ENCODE data around the gene KLHL25. TPM values are rescaled to one million over a fixed set of nuclear protein-coding genes. Genes with fewer than 3 reads are reported as not detected.

The KLHL25 gene
- total RNA-seq, 4 donors from 2014 or later = 3.1 to 11.6 (median 8.1) TPM

DNA sequence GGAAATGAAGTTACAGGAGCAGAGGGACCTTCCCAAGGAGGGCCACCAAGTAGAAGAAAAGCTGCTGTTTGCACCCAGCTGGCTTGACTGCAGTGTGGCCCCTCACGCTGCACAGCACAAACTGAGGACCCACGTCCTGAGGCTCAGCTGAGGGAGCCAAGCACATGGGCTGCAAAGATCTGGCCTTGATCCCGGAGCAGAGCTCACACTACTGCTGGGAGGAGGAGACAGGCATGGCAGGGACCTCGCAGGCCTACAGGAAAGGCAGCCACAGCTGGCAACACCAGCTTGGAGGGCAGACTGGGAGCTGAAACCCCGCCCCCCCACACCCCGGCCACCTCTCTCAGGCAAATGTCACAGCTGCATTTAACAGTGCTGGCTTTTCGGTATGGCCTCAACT lies 39.7 kb downstream of the KLHL25 start:
- WGBS, 2 donors = 40 to 52% methylated on average over 2 to 4 of the region's 7 CpGs
- Histone ChIP-seq H3K4me3 (no peak overlapping the region), H3K27me3 (no peaks in the 10 kb centered on the region), H3K9me3 (no peaks in the 10 kb centered on the region), H3K4me1 (peaks cover 14 to 71% (median 29%) of the 10 kb centered on the region in 3 donors), H3K27ac (no peak overlapping the region), H3K36me3 (peaks cover 0 to 25% (median 0%) of the 10 kb centered on the region in 3 donors)
- intact Hi-C loops (cut with DNase I) = loop anchor here (10.0 kb wide), 1 partner anchor 80 kb away; no protein-coding TSS in a partner anchor
- DNase-seq = no peak
- no peak for TF ChIP-seq POLR2A (IDR thresholded peaks at IDR 0.05)
- TF ChIP-seq, protein P1, sequence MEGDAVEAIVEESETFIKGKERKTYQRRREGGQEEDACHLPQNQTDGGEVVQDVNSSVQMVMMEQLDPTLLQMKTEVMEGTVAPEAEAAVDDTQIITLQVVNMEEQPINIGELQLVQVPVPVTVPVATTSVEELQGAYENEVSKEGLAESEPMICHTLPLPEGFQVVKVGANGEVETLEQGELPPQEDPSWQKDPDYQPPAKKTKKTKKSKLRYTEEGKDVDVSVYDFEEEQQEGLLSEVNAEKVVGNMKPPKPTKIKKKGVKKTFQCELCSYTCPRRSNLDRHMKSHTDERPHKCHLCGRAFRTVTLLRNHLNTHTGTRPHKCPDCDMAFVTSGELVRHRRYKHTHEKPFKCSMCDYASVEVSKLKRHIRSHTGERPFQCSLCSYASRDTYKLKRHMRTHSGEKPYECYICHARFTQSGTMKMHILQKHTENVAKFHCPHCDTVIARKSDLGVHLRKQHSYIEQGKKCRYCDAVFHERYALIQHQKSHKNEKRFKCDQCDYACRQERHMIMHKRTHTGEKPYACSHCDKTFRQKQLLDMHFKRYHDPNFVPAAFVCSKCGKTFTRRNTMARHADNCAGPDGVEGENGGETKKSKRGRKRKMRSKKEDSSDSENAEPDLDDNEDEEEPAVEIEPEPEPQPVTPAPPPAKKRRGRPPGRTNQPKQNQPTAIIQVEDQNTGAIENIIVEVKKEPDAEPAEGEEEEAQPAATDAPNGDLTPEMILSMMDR (IDR thresholded peaks at IDR 0.05) = no peak

DNA sequence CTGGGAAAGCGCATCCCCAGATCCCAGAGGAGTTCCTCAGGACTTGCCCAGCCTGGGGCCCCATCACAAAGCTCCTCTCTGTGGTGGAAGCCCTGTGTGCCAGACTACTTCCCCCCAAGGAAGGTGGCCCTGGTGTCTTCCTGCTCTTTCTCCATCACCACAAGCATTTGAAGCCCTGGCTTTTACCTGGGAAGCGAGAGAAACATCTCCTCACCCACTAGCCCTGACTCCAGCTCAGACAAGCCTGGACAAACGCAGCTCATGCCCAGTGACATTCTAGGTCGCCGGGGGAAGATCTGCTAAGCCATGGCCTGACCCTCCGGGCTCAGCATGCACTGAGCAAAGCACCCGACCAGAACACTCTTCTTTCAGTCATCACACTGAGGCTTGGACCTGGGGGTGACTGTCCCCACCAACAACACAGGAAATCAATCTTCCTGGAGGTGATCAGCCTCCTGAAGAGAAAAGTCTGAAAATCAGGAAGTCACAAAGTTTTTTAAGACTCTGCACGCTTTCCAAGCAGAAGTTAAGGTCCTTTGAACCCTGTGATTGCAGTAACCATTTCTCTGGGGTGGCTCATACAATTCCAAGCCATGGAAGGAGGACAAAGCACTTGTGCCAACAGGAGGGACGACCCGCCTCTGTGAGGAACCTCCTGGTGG lies 40.8 kb downstream of the KLHL25 start:
- Histone ChIP-seq H3K27ac (no peak overlapping the region), H3K9me3 (no peaks in the 10 kb centered on the region), H3K36me3 (peaks cover 0 to 19% (median 0%) of the 10 kb centered on the region in 3 donors), H3K4me1 (peaks cover 14 to 82% (median 30%) of the 10 kb centered on the region in 3 donors), H3K4me3 (no peak overlapping the region), H3K27me3 (no peaks in the 10 kb centered on the region)
- 74 to 87% methylated on average over 3 to 4 of the region's 10 CpGs for WGBS, 2 donors
- intact Hi-C loops (cut with DNase I) = loop anchor here (10.0 kb wide), 1 partner anchor 81 kb away; no protein-coding TSS in a partner anchor
- DNase-seq = no peak
- no peak for TF ChIP-seq POLR2A (IDR thresholded peaks at IDR 0.05)
- TF ChIP-seq, protein P1 (IDR thresholded peaks at IDR 0.05) = no peak

DNA sequence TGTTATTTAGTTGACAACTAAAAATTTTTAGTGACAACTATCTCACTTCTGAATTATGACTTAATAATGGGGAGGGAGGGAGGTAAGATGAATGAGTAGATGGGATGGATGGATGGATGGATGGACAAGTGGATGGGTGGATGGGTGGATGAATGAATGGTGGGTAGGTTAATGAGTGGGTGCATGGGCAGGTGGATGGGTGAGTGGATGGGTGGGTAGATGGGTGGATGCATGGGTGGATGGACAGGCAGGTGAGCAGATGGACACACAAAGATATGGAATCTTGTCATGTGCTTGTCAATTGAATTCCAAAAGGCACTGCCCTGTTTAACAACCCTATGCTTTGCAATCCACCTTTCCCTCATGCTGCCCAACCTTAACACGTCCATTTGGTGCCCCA lies 41.5 kb downstream of the KLHL25 start:
- WGBS, 2 donors = 67 to 80% methylated on average over 1 of the region's 1 CpG
- H3K27me3 ChIP-seq = no peaks in the 10 kb centered on the region
- peaks cover 14 to 88% (median 34%) of the 10 kb centered on the region in 3 donors for H3K4me1 ChIP-seq
- TF ChIP-seq, protein P1 (IDR thresholded peaks at IDR 0.05) = no peak
- no peak for TF ChIP-seq POLR2A (IDR thresholded peaks at IDR 0.05)
- no peaks in the 10 kb centered on the region for H3K9me3 ChIP-seq
- no peak overlapping the region for H3K27ac ChIP-seq
- intact Hi-C loops (cut with DNase I) = loop anchor here (10.0 kb wide), 1 partner anchor 82 kb away; no protein-coding TSS in a partner anchor
- no peak for DNase-seq
- H3K36me3 ChIP-seq = peaks cover 0 to 19% (median 0%) of the 10 kb centered on the region in 3 donors
- H3K4me3 ChIP-seq = no peak overlapping the region

DNA sequence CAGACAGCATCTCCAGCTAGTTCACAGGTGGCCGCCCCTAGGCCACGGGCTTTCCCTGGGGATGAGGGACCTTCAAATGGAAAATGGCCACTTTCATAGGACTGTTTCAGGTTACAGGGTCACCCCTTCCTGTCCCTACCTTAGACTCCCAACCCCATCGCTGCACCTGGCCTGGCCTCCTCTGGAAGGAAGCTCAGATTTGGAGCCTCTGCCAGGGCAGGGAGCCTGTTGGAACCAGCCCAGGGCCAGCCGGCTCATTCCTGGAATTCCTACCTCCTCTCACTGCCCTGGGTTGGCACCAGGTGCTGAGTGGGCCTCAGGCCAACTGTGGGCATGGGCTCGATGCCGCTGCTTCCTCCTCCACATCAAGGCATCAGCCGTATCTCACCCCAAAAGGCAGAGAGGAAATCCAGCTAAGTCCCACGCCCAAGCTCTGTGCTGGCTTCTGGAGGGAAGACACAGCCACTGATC lies 42.2 kb downstream of the KLHL25 start:
- no peaks in the 10 kb centered on the region for H3K27me3 ChIP-seq
- H3K4me3 ChIP-seq = no peak overlapping the region
- no peak overlapping the region for H3K27ac ChIP-seq
- WGBS, 2 donors = 23 to 44% methylated on average over 3 to 6 of the region's 8 CpGs
- no peak for DNase-seq
- TF ChIP-seq POLR2A (IDR thresholded peaks at IDR 0.05) = no peak
- TF ChIP-seq, protein P1 (IDR thresholded peaks at IDR 0.05) = no peak
- intact Hi-C loops (cut with DNase I) = loop anchor here (10.0 kb wide), 1 partner anchor 82 kb away; no protein-coding TSS in a partner anchor
- H3K4me1 ChIP-seq = peaks cover 14 to 85% (median 30%) of the 10 kb centered on the region in 3 donors
- no peaks in the 10 kb centered on the region for H3K9me3 ChIP-seq
- H3K36me3 ChIP-seq = peaks cover 0 to 19% (median 0%) of the 10 kb centered on the region in 3 donors

DNA sequence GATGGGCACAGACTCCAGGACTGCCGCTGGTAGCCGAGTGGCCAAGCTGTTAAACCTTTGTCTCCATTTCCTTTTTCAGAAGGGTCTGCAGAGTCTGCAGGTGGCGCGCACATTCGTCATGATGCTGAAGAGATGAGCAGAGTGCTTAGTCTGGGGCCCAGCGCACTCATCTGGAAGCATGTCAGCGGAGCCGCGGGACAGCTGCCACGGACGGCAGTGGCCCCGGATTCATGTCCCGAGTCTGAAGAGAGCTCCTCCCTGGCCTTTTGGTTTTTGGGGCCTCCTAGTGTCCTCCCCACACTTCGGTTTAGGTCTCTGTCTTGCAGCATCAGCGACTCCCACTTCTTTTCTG lies 42.6 kb downstream of the KLHL25 start:
- Histone ChIP-seq H3K9me3 (no peaks in the 10 kb centered on the region), H3K36me3 (peaks cover under 1 to 23% (median 3%) of the 10 kb centered on the region in 3 donors), H3K4me3 (no peak overlapping the region), H3K27ac (peak overlapping the region in 3 of 4 donors; percentile 74 to 85 (median 81)), H3K4me1 (peaks cover 14 to 85% (median 30%) of the 10 kb centered on the region in 3 donors), H3K27me3 (no peaks in the 10 kb centered on the region)
- intact Hi-C loops (cut with DNase I) = loop anchor here (10.0 kb wide), 1 partner anchor 83 kb away; no protein-coding TSS in a partner anchor
- TF ChIP-seq, protein P1 (IDR thresholded peaks at IDR 0.05) = no peak
- TF ChIP-seq POLR2A (IDR thresholded peaks at IDR 0.05) = no peak
- no peak for DNase-seq
- 70 to 80% methylated on average over 2 to 3 of the region's 15 CpGs for WGBS, 2 donors

Measured in esophagus squamous epithelium (tissue), 5 donors.